ENCODE results near the gene ZCCHC8. TPM values are rescaled to one million over a fixed set of nuclear protein-coding genes. Genes with fewer than 3 reads are reported as not detected.

The ZCCHC8 gene
- 10 to 100 TPM; 15.6 to 27.7 (median 20.0) TPM for total RNA-seq

- Histone ChIP-seq H3K27me3 (no peaks in the 10 kb centered on the region), H3K36me3 (peaks cover 0 to 55% (median 24%) of the 10 kb centered on the region in 3 donors), H3K4me1 (peaks cover 18 to 44% (median 21%) of the 10 kb centered on the region in 3 donors), H3K9me3 (no peaks in the 10 kb centered on the region), H3K4me3 (peak within 1 kb of the TSS; percentile 70 to 97 (median 84)), H3K27ac (peak within 1 kb of the TSS; percentile 98 to 99 (median 98))
- WGBS, 2 donors = 6 to 9% methylated on average over 21 to 26 of the region's 52 CpGs
- intact Hi-C loops (cut with DNase I) = no loop called here
- DNase-seq = peak; percentile 90
- TF ChIP-seq CTCF (IDR thresholded peaks at IDR 0.05) (peak in 4 of 6 experiments; percentile 37 to 49 (median 45)), POLR2A (IDR thresholded peaks at IDR 0.05) (peak in 3 of 4 donors; percentile 94 to 97 (median 97))
Observed at GRCh38 chr12:122500685-122501488, at the start of gene ZCCHC8. ZCCHC8 (minus strand) TSS chr12:122500932; CDS start chr12:122500840, 92 bp downstream.

- H3K27ac ChIP-seq = no peak overlapping the region
- intact Hi-C loops (cut with DNase I) = no loop called here
- no peaks in the 10 kb centered on the region for H3K9me3 ChIP-seq
- no peak for DNase-seq
- TF ChIP-seq POLR2A (IDR thresholded peaks at IDR 0.05) (no peak), CTCF (IDR thresholded peaks at IDR 0.05) (no peak)
- 83 to 85% methylated on average over 5 of the region's 5 CpGs for WGBS, 2 donors
- H3K36me3 ChIP-seq = peaks cover 0 to 88% (median 4%) of the 10 kb centered on the region in 3 donors
- no peaks in the 10 kb centered on the region for H3K27me3 ChIP-seq
- no peak overlapping the region for H3K4me3 ChIP-seq
- H3K4me1 ChIP-seq = no peaks in the 10 kb centered on the region
Observed at GRCh38 chr12:122547330-122547729, 46.6 kb upstream of the ZCCHC8 start.

- Histone ChIP-seq H3K9me3 (no peaks in the 10 kb centered on the region), H3K27me3 (no peaks in the 10 kb centered on the region), H3K4me3 (no peak overlapping the region), H3K4me1 (no peaks in the 10 kb centered on the region), H3K27ac (no peak overlapping the region), H3K36me3 (peaks cover 0 to 84% (median 4%) of the 10 kb centered on the region in 3 donors)
- TF ChIP-seq CTCF (IDR thresholded peaks at IDR 0.05) (no peak), POLR2A (IDR thresholded peaks at IDR 0.05) (no peak)
- intact Hi-C loops (cut with DNase I) = no loop called here
- WGBS, 2 donors = 88 to 98% methylated on average over 2 of the region's 2 CpGs
- DNase-seq = no peak
Observed at GRCh38 chr12:122545855-122546254, 45.1 kb upstream of the ZCCHC8 start.

GRCh38 chr12:122544537-122544936, 43.8 kb upstream of the ZCCHC8 start:
- H3K27ac ChIP-seq = no peak overlapping the region
- DNase-seq = no peak
- H3K4me1 ChIP-seq = no peaks in the 10 kb centered on the region
- H3K9me3 ChIP-seq = no peaks in the 10 kb centered on the region
- H3K4me3 ChIP-seq = no peak overlapping the region
- peaks cover 0 to 84% (median 4%) of the 10 kb centered on the region in 3 donors for H3K36me3 ChIP-seq
- H3K27me3 ChIP-seq = no peaks in the 10 kb centered on the region
- no peak for TF ChIP-seq CTCF (IDR thresholded peaks at IDR 0.05)
- no peak for TF ChIP-seq POLR2A (IDR thresholded peaks at IDR 0.05)
- intact Hi-C loops (cut with DNase I) = no loop called here
- 82 to 93% methylated on average over 2 of the region's 2 CpGs for WGBS, 2 donors

- intact Hi-C loops (cut with DNase I) = no loop called here
- no peaks in the 10 kb centered on the region for H3K9me3 ChIP-seq
- DNase-seq = no peak
- H3K4me3 ChIP-seq = no peak overlapping the region
- H3K27me3 ChIP-seq = no peaks in the 10 kb centered on the region
- no peak overlapping the region for H3K27ac ChIP-seq
- no peaks in the 10 kb centered on the region for H3K4me1 ChIP-seq
- 85 to 97% methylated on average over 5 of the region's 5 CpGs for WGBS, 2 donors
- TF ChIP-seq CTCF (IDR thresholded peaks at IDR 0.05) = no peak
- no peak for TF ChIP-seq POLR2A (IDR thresholded peaks at IDR 0.05)
- H3K36me3 ChIP-seq = peaks cover 0 to 84% (median 0%) of the 10 kb centered on the region in 3 donors
Observed at GRCh38 chr12:122538496-122538895, 37.8 kb upstream of the ZCCHC8 start.

All from esophagus squamous epithelium (tissue), 5 donors.